ENCODE measurements around the gene GPR183.

GRCh38 chr13:99314640-99315176, 7.5 kb upstream of the GPR183 start:
- no peak for TF ChIP-seq CTCF (IDR thresholded peaks at IDR 0.05)
- TF ChIP-seq EP300 (IDR thresholded peaks at IDR 0.05), result no peak
- TF ChIP-seq POLR2AphosphoS5 (IDR thresholded peaks at IDR 0.05), result no peak
- TF ChIP-seq POLR2A (IDR thresholded peaks at IDR 0.05; ENCODE audit: low read depth), result no peak
